Liver (tissue), 9 donors: ENCODE measurements around the gene TIPRL. TPM values are rescaled to one million over a fixed set of nuclear protein-coding genes. Genes with fewer than 3 reads are reported as not detected.
A peak's percentile ranks its signal among the peaks of the same experiment; 100 is the strongest.

Experiments used
- DNase-seq: peaks from one replicate; pipeline ENCODE4 v3.0.0-alpha.2; 2017; ENCODE audit warnings: low spot score
- H3K27ac ChIP-seq, 2 donors: one replicate each; pipeline ENCODE4 v1.7.0; 2013; ENCODE audit warnings: inconsistent platforms in 2 of 2, low read length in 2 of 2, control low read depth in 1 of 2, low read depth in 1 of 2, mild to moderate bottlenecking in 1 of 2
- H3K27me3 ChIP-seq, 4 donors: one replicate each; pipeline versions ENCODE4 v1.6.1 to v1.7.0; 2013; ENCODE audit warnings: low read length in 3 of 4, inconsistent platforms in 1 of 4, mild to moderate bottlenecking in 1 of 4, moderate library complexity in 1 of 4; ENCODE audit not compliant: control insufficient read depth in 4 of 4, insufficient read depth in 4 of 4
- H3K36me3 ChIP-seq, 4 donors: one replicate each; pipeline versions ENCODE4 v1.6.1 to v1.7.0; 2013; ENCODE audit warnings: low read length in 3 of 4, mild to moderate bottlenecking in 3 of 4, low read depth in 1 of 4, moderate library complexity in 1 of 4; ENCODE audit not compliant: control insufficient read depth in 4 of 4, insufficient read depth in 3 of 4
- H3K4me1 ChIP-seq, 4 donors: one replicate each; pipeline versions ENCODE4 v1.6.1 to v1.7.0; 2013; ENCODE audit warnings: low read length in 3 of 4, mild to moderate bottlenecking in 3 of 4, moderate library complexity in 1 of 4; ENCODE audit not compliant: control insufficient read depth in 4 of 4, insufficient read depth in 4 of 4
- H3K4me3 ChIP-seq, 3 donors: one replicate each; pipeline versions ENCODE4 v1.6.1 to v1.7.0; 2013; ENCODE audit warnings: low read length in 3 of 3, control low read depth in 1 of 3, low read depth in 1 of 3, mild to moderate bottlenecking in 1 of 3
- H3K9ac ChIP-seq, 2 donors: one replicate each; pipeline ENCODE4 v1.7.0; 2013; ENCODE audit warnings: low read length in 2 of 2, mild to moderate bottlenecking in 2 of 2, moderate library complexity in 2 of 2, control low read depth in 1 of 2, low read depth in 1 of 2
- H3K9me3 ChIP-seq, 4 donors: one replicate each; pipeline versions ENCODE4 v1.6.1 to v1.7.0; 2013; ENCODE audit warnings: low read length in 3 of 4; ENCODE audit not compliant: control insufficient read depth in 4 of 4
- EGR1 ChIP-seq, 2 donors: IDR thresholded peaks; 2 replicates each; pipeline ENCODE4 v1.6.1; 2016 to 2018; ENCODE audit warnings: antibody characterized with exemption in 2 of 2, low read depth in 2 of 2
- FOXA1 ChIP-seq: IDR thresholded peaks from 2 replicates; pipeline ENCODE4 v1.6.1; 2016; ENCODE audit warnings: antibody characterized with exemption
- FOXA2 ChIP-seq: IDR thresholded peaks from 2 replicates; pipeline ENCODE4 v1.6.1; 2016; ENCODE audit warnings: antibody characterized with exemption
- GABPA ChIP-seq, 2 donors: IDR thresholded peaks in 1 of 2; conservative IDR thresholded peaks in 1 of 2; 2 replicates each; pipeline ENCODE4 v1.6.1; 2016; ENCODE audit warnings: antibody characterized with exemption in 2 of 2, mild to moderate bottlenecking in 1 of 2, moderate library complexity in 1 of 2
- HNF4A ChIP-seq, 2 donors: conservative IDR thresholded peaks; 2 replicates each; pipeline ENCODE4 v1.6.1; 2016; ENCODE audit warnings: antibody characterized with exemption in 2 of 2, mild to moderate bottlenecking in 2 of 2
- HNF4G ChIP-seq: IDR thresholded peaks from 2 replicates; pipeline ENCODE4 v1.6.1; 2016; ENCODE audit warnings: antibody characterized with exemption
- JUND ChIP-seq, 2 donors: IDR thresholded peaks; 2 replicates each; pipeline ENCODE4 v1.6.1; 2016; ENCODE audit warnings: antibody characterized with exemption in 2 of 2
- MAX ChIP-seq: IDR thresholded peaks from 2 replicates; pipeline ENCODE4 v1.6.1; 2016; ENCODE audit warnings: antibody characterized with exemption
- NR2F2 ChIP-seq: IDR thresholded peaks from 2 replicates; pipeline ENCODE4 v1.6.1; 2016; ENCODE audit warnings: antibody characterized with exemption
- RAD21 ChIP-seq, 2 donors: IDR thresholded peaks; 2 replicates each; pipeline ENCODE4 v1.6.1; 2016; ENCODE audit warnings: antibody characterized with exemption in 2 of 2, mild to moderate bottlenecking in 2 of 2
- REST ChIP-seq: IDR thresholded peaks from 2 replicates; pipeline ENCODE4 v1.6.1; 2016; ENCODE audit warnings: antibody characterized with exemption, mild to moderate bottlenecking
- RXRA ChIP-seq, 2 donors: IDR thresholded peaks; 2 replicates each; pipeline ENCODE4 v1.6.1; 2017 to 2018; ENCODE audit warnings: antibody characterized with exemption in 2 of 2, mild to moderate bottlenecking in 1 of 2
- TAF1 ChIP-seq: conservative IDR thresholded peaks from 2 replicates; pipeline ENCODE4 v1.6.1; 2016; ENCODE audit warnings: antibody characterized with exemption, mild to moderate bottlenecking
- YY1 ChIP-seq: IDR thresholded peaks from 2 replicates; pipeline ENCODE4 v1.6.1; 2016; ENCODE audit warnings: antibody characterized with exemption, mild to moderate bottlenecking
- ZBTB33 ChIP-seq: IDR thresholded peaks from 2 replicates; pipeline ENCODE4 v1.6.1; 2016; ENCODE audit warnings: antibody characterized with exemption
- WGBS: extraction: QIAGEN DNeasy Blood & Tissue Kit; methylation state at CpG from one replicate; pipeline ENCODE4 v1.1.7; 2013; 5-methylcytosine and 5-hydroxymethylcytosine counted together
- polyA plus RNA-seq, 2 donors: library from polyadenylated mRNA; stranded (reverse) in 1 of 2; unstranded in 1 of 2; fragments of 200-250 nt in 1 of 2; fragments of >200 nt in 1 of 2; fragmentation: Nextera tagmentation in 1 of 2; extraction: Ambion mirVana in 1 of 2; gene quantifications; one replicate each; pipeline versions ENCODE4 v1.2.1 to v1.2.3, GENCODE V29; 2013 to 2015
- total RNA-seq, 2 donors: library from RNA; depleted of rRNA; stranded (reverse); fragments of >200 nt; gene quantifications; one replicate each; pipeline ENCODE4 v1.2.3, GENCODE V29; 2014
- TF ChIP-seq, protein P1 (sequence below): fragments of 150-350 bp; IDR thresholded peaks from 2 replicates; pipeline ENCODE4 v1.5.1; 2017; ENCODE audit warnings: improper control_type of control experiment, low read depth, low read length; ENCODE audit not compliant: missing input control
- TF ChIP-seq, protein P2 (sequence below): IDR thresholded peaks from 2 replicates; pipeline ENCODE4 v1.6.1; 2016; ENCODE audit warnings: antibody characterized with exemption
- donor health status: healthy.
- donor health status: healthy.
- donor health status: healthy.
- donor health status: healthy.
- donor health status: healthy.

TIPRL gene
- total and polyA plus RNA-seq, 4 donors, result 11.2 to 20.0 (median 13.0) TPM

DNA sequence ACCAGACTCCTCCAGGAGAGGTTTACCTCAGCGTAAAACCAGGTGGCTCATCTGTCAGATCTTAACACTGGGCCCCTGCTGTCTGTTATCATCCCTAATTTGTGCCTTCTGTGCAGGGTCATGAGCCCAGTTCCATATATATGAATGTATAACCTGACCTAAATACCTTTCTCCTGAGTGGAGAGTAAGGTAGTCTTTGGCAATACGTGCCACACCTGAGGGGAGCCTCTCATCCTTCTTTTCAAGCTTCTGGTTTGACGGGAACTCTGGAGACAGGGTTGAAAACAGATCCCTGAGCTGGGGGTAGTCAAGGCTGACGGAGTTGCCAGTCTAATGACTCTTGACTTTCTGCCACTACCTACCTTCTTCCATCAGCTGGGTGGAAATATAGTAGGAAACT, 51.1 kb downstream of the TIPRL start:
- H3K4me1 ChIP-seq, result peaks cover 24 to 64% (median 42%) of the 10 kb centered on the region in 4 donors
- H3K9ac ChIP-seq, result no peak overlapping the region
- DNase-seq, result no peak
- H3K27me3 ChIP-seq, result no peaks in the 10 kb centered on the region
- peak overlapping the region; percentile 69 to 85 for H3K27ac ChIP-seq
- WGBS, result 97% methylated on average over 4 of the region's 4 CpGs
- H3K36me3 ChIP-seq, result peaks cover 0 to 11% (median 9%) of the 10 kb centered on the region in 4 donors
- no peak overlapping the region for H3K4me3 ChIP-seq
- no peak for TF ChIP-seq HNF4A (conservative IDR thresholded peaks at IDR 0.05)
- no peak for TF ChIP-seq GABPA (IDR thresholded peaks at IDR 0.05 in 1 of 2, conservative IDR thresholded peaks at IDR 0.05 in 1 of 2)
- no peak for TF ChIP-seq REST
- no peak for TF ChIP-seq ZBTB33
- TF ChIP-seq HNF4G, result no peak
- TF ChIP-seq RAD21 (IDR thresholded peaks at IDR 0.05), result no peak
- no peak for TF ChIP-seq RXRA (IDR thresholded peaks at IDR 0.05)
- TF ChIP-seq EGR1 (IDR thresholded peaks at IDR 0.05; ENCODE audit: low read depth in 2 of 2), result no peak
- no peak for TF ChIP-seq YY1
- TF ChIP-seq JUND (IDR thresholded peaks at IDR 0.05), result no peak
- TF ChIP-seq NR2F2, result no peak
- TF ChIP-seq FOXA1, result no peak
- TF ChIP-seq MAX, result no peak
- no peak for TF ChIP-seq FOXA2
- H3K9me3 ChIP-seq, result no peaks in the 10 kb centered on the region

DNA sequence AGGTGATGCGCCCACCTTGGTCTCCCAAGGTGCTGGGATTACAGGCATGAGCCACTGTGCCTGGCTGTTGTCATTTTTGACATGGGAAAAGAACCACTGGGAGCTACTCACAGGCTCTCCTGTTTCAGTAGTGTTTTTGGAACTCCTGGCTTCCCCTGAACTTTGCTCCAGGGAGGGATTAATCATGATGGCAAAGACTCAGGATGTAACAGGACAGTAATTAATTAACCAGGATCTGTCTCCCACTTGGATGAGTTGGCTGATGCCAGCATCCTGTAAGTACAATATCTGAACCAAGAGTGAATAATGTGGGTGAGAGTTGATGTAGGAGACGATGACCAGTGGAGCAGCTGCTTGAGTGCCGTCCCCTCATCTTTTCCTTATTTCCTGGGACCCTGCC, 51.9 kb downstream of the TIPRL start:
- no peaks in the 10 kb centered on the region for H3K27me3 ChIP-seq
- H3K36me3 ChIP-seq, result peaks cover 0 to 11% (median 9%) of the 10 kb centered on the region in 4 donors
- H3K9me3 ChIP-seq, result no peaks in the 10 kb centered on the region
- DNase-seq, result no peak
- peak overlapping the region in 1 of 3 donors; percentile 41 for H3K4me3 ChIP-seq
- H3K27ac ChIP-seq, result peak overlapping the region; percentile 69 to 85
- H3K9ac ChIP-seq, result no peak overlapping the region
- 59% methylated on average over 3 of the region's 3 CpGs for WGBS
- peaks cover 25 to 71% (median 50%) of the 10 kb centered on the region in 4 donors for H3K4me1 ChIP-seq
- TF ChIP-seq REST (peak; percentile 41), NR2F2 (peak; percentile 18), YY1 (peak; percentile 54), FOXA1 (no peak), FOXA2 (no peak), HNF4A (conservative IDR thresholded peaks at IDR 0.05) (peak; percentile 89 to 93), TAF1 (peak; percentile 34), HNF4G (peak; percentile 85), GABPA (IDR thresholded peaks at IDR 0.05 in 1 of 2, conservative IDR thresholded peaks at IDR 0.05 in 1 of 2) (peak in 1 of 2 donors; percentile 38), RXRA (IDR thresholded peaks at IDR 0.05) (peak; percentile 80 to 85), MAX (peak; percentile 69), EGR1 (IDR thresholded peaks at IDR 0.05; ENCODE audit: low read depth in 2 of 2) (no peak), ZBTB33 (no peak)
- TF ChIP-seq, protein P1, sequence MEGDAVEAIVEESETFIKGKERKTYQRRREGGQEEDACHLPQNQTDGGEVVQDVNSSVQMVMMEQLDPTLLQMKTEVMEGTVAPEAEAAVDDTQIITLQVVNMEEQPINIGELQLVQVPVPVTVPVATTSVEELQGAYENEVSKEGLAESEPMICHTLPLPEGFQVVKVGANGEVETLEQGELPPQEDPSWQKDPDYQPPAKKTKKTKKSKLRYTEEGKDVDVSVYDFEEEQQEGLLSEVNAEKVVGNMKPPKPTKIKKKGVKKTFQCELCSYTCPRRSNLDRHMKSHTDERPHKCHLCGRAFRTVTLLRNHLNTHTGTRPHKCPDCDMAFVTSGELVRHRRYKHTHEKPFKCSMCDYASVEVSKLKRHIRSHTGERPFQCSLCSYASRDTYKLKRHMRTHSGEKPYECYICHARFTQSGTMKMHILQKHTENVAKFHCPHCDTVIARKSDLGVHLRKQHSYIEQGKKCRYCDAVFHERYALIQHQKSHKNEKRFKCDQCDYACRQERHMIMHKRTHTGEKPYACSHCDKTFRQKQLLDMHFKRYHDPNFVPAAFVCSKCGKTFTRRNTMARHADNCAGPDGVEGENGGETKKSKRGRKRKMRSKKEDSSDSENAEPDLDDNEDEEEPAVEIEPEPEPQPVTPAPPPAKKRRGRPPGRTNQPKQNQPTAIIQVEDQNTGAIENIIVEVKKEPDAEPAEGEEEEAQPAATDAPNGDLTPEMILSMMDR, result no peak
- TF ChIP-seq, protein P2, sequence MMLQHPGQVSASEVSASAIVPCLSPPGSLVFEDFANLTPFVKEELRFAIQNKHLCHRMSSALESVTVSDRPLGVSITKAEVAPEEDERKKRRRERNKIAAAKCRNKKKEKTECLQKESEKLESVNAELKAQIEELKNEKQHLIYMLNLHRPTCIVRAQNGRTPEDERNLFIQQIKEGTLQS, result peak; percentile 32
